Measurements from ENCODE around the gene HSPB6. TPM values are rescaled to one million over a fixed set of nuclear protein-coding genes. Genes with fewer than 3 reads are reported as not detected.
A peak's percentile ranks its signal among the peaks of the same experiment; 100 is the strongest.

The HSPB6 gene
- total RNA-seq, 1 donor from 2014 or later: 0.13 TPM

- DNase-seq (ENCODE audit: low read depth in 2 of 2): peak; percentile 90 to 97
These were observed 39.8 kb downstream of the HSPB6 start for GRCh38 chr19:35716801-35717664.

GRCh38 chr19:35715981-35716800, 40.6 kb downstream of the HSPB6 start:
- DNase-seq (ENCODE audit: low read depth in 2 of 2): peak in 1 of 2 donors; percentile 45

GRCh38 chr19:35715355-35715809, 41.4 kb downstream of the HSPB6 start:
- no peak for DNase-seq (ENCODE audit: low read depth in 2 of 2)

- no peak for DNase-seq (ENCODE audit: low read depth in 2 of 2)
These were observed 42.1 kb downstream of the HSPB6 start for GRCh38 chr19:35714601-35715354.

GRCh38 chr19:35713904-35714495, 42.8 kb downstream of the HSPB6 start:
- DNase-seq (ENCODE audit: low read depth in 2 of 2): no peak

- DNase-seq (ENCODE audit: low read depth in 2 of 2): no peak
These were observed 43.4 kb downstream of the HSPB6 start for GRCh38 chr19:35713506-35713850.

GRCh38 chr19:35712567-35713505, 44.0 kb downstream of the HSPB6 start:
- no peak for DNase-seq (ENCODE audit: low read depth in 2 of 2)

GRCh38 chr19:35710784-35711723, 45.8 kb downstream of the HSPB6 start:
- DNase-seq (ENCODE audit: low read depth in 2 of 2): no peak

GRCh38 chr19:35708391-35708790, 48.4 kb downstream of the HSPB6 start:
- no peak for DNase-seq (ENCODE audit: low read depth in 2 of 2)

Other genes starting within 250 kb of the HSPB6 start
- not detected in 2 replicates for gene DMKN, start 243.4 kb downstream of the HSPB6 start, total RNA-seq
- gene SBSN, start 228.7 kb downstream of the HSPB6 start, total RNA-seq: not detected in 2 replicates
- gene GAPDHS, start 223.6 kb downstream of the HSPB6 start, total RNA-seq: not detected in 2 replicates
- gene TMEM147, start 211.4 kb downstream of the HSPB6 start, total RNA-seq: 52.1 and 70.3 TPM in 2 replicates
- not detected in 2 replicates for gene ATP4A, start 193.4 kb downstream of the HSPB6 start, total RNA-seq
- not detected in 2 replicates for gene PMIS2, start 170.9 kb downstream of the HSPB6 start, total RNA-seq
- 4.9 and 5.6 TPM in 2 replicates for gene HAUS5, start 144.3 kb downstream of the HSPB6 start, total RNA-seq
- 27.9 and 35.4 TPM in 2 replicates for gene RBM42, start 128.0 kb downstream of the HSPB6 start, total RNA-seq
- under 0.01 and 0.26 TPM in 2 replicates for gene ETV2, start 115.3 kb downstream of the HSPB6 start, total RNA-seq
- 243 and 347 TPM in 2 replicates for gene COX6B1, start 108.7 kb downstream of the HSPB6 start, total RNA-seq
- gene UPK1A, start 90.5 kb downstream of the HSPB6 start, total RNA-seq: not detected in 2 replicates
- not detected in 2 replicates for gene ZBTB32, start 52.5 kb downstream of the HSPB6 start, total RNA-seq
- gene KMT2B, start 39.0 kb downstream of the HSPB6 start, total RNA-seq: 2.3 and 7.1 TPM in 2 replicates
- 1.1 and 1.8 TPM in 2 replicates for gene IGFLR1, start 14.6 kb downstream of the HSPB6 start, total RNA-seq
- gene U2AF1L4, start 11.6 kb downstream of the HSPB6 start, total RNA-seq: 2.4 and 4.3 TPM in 2 replicates
- gene PSENEN, start 11.4 kb downstream of the HSPB6 start, total RNA-seq: 16.3 and 19.2 TPM in 2 replicates
- gene LIN37, start 8.5 kb downstream of the HSPB6 start, total RNA-seq: 3.0 and 3.8 TPM in 2 replicates
- 1.3 and 1.4 TPM in 2 replicates for gene PROSER3, start 1.1 kb upstream of the HSPB6 start, total RNA-seq
- gene ARHGAP33, start 18.5 kb upstream of the HSPB6 start, total RNA-seq: 1.0 and 2.3 TPM in 2 replicates
- gene PRODH2, start 55.8 kb upstream of the HSPB6 start, total RNA-seq: not detected in 2 replicates
- gene NPHS1, start 95.5 kb upstream of the HSPB6 start, total RNA-seq: not detected in 2 replicates
- gene KIRREL2, start 99.9 kb upstream of the HSPB6 start, total RNA-seq: not detected in 2 replicates
- 1.8 TPM in 2 replicates for gene APLP1, start 111.5 kb upstream of the HSPB6 start, total RNA-seq
- 1.4 and 2.8 TPM in 2 replicates for gene NFKBID, start 143.5 kb upstream of the HSPB6 start, total RNA-seq
- 0.38 and 0.39 TPM in 2 replicates for gene HCST, start 145.5 kb upstream of the HSPB6 start, total RNA-seq
- gene TYROBP, start 151.3 kb upstream of the HSPB6 start, total RNA-seq: not detected in 2 replicates
- 0.77 and 2.9 TPM in 2 replicates for gene LRFN3, start 179.3 kb upstream of the HSPB6 start, total RNA-seq
- 7.2 and 14.0 TPM in 2 replicates for gene SDHAF1, start 238.2 kb upstream of the HSPB6 start, total RNA-seq

Measured in dermis microvascular lymphatic vessel endothelial cell (primary cell).